SK-N-SH treated with all-trans-retinoic acid at 6 μM for 48 hours (cell line): ENCODE data around the gene PRDM5.

Experiments
- BACH2 ChIP-seq: fragments of 250-450 bp; sonication (Bioruptor Pico); IDR thresholded peaks from 2 replicates; pipeline ENCODE4 v1.9.0; 2021; ENCODE audit warnings: mild to moderate bottlenecking, borderline replicate concordance
- GLIS3 ChIP-seq: fragments of 250-450 bp; sonication (Bioruptor Pico); IDR thresholded peaks from 2 replicates; pipeline ENCODE4 v1.5.0; 2020; ENCODE audit warnings: mild to moderate bottlenecking, moderate library complexity
- ISL1 ChIP-seq: fragments of 250-450 bp; sonication (Bioruptor Pico); IDR thresholded peaks from 2 replicates; pipeline ENCODE4 v2.1.2; 2022; ENCODE audit warnings: mild to moderate bottlenecking, moderate library complexity
- TCF4 ChIP-seq: fragments of 250-450 bp; sonication (Bioruptor Pico); IDR thresholded peaks from 2 replicates; pipeline ENCODE4 v1.8.0; 2021; ENCODE audit warnings: mild to moderate bottlenecking, moderate library complexity, borderline replicate concordance
- TOX ChIP-seq: fragments of 250-450 bp; sonication (Bioruptor Pico); IDR thresholded peaks from 2 replicates; pipeline ENCODE4 v1.8.0; 2021; ENCODE audit warnings: mild to moderate bottlenecking, moderate library complexity, borderline replicate concordance
- ZFP3 ChIP-seq: fragments of 250-450 bp; sonication (Bioruptor Pico); IDR thresholded peaks from 2 replicates; pipeline ENCODE4 v1.5.0; 2020; ENCODE audit warnings: mild to moderate bottlenecking, moderate library complexity
- ZNF8 ChIP-seq: fragments of 450-650 bp; formaldehyde crosslinking; IDR thresholded peaks from 2 replicates; pipeline ENCODE4 v1.5.0; 2020; ENCODE audit warnings: mild to moderate bottlenecking, moderate library complexity
- TF ChIP-seq, protein P1 (sequence below): fragments of 250-450 bp; sonication (Bioruptor Pico); IDR thresholded peaks from 2 replicates; pipeline ENCODE4 v1.8.0; 2020; ENCODE audit warnings: mild to moderate bottlenecking, moderate library complexity, borderline replicate concordance

DNA sequence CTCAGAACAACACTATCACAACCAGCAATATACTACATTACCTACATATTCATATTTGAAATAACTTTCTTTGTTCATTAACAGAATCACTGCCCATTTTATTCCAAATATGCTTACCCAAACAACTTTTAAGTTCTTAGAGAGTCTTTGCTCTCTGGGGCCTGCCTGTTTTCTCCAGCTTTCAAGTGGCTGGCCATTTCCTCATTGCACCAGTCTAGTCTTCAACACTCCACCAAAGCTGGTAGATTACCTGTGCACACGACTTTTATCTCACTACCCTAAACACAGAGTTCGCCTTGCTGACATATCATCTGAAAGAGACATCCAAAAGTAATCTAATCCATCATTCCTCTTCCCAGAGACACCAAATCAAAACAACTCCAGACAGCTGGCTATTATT, 66.2 kb downstream of the PRDM5 start:
- no peak for TF ChIP-seq BACH2 (CRISPR knock-in tag)
- TF ChIP-seq, protein P1, sequence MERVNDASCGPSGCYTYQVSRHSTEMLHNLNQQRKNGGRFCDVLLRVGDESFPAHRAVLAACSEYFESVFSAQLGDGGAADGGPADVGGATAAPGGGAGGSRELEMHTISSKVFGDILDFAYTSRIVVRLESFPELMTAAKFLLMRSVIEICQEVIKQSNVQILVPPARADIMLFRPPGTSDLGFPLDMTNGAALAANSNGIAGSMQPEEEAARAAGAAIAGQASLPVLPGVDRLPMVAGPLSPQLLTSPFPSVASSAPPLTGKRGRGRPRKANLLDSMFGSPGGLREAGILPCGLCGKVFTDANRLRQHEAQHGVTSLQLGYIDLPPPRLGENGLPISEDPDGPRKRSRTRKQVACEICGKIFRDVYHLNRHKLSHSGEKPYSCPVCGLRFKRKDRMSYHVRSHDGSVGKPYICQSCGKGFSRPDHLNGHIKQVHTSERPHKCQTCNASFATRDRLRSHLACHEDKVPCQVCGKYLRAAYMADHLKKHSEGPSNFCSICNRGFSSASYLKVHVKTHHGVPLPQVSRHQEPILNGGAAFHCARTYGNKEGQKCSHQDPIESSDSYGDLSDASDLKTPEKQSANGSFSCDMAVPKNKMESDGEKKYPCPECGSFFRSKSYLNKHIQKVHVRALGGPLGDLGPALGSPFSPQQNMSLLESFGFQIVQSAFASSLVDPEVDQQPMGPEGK (CRISPR knock-in tag) = no peak
- no peak for TF ChIP-seq ZNF8 (CRISPR knock-in tag)
- no peak for TF ChIP-seq GLIS3 (CRISPR knock-in tag)
- no peak for TF ChIP-seq TCF4 (CRISPR knock-in tag)
- TF ChIP-seq ISL1 = no peak
- no peak for TF ChIP-seq ZFP3 (CRISPR knock-in tag)
- TF ChIP-seq TOX (CRISPR knock-in tag) = no peak
